Anterior cingulate cortex (tissue), 58 donors: ENCODE results near the gene CAMKMT.
"Not testable (repeated sequence)": the region's sequence is repeated elsewhere in the genome, so short reads cannot be mapped to it uniquely, and the experiment has no call there.

Experiments
- DNase-seq, 58 donors: peaks; one replicate each; lab custom pipeline; 2025; lab: John Stamatoyannopoulos, UW

Gene CAMKMT

DNA sequence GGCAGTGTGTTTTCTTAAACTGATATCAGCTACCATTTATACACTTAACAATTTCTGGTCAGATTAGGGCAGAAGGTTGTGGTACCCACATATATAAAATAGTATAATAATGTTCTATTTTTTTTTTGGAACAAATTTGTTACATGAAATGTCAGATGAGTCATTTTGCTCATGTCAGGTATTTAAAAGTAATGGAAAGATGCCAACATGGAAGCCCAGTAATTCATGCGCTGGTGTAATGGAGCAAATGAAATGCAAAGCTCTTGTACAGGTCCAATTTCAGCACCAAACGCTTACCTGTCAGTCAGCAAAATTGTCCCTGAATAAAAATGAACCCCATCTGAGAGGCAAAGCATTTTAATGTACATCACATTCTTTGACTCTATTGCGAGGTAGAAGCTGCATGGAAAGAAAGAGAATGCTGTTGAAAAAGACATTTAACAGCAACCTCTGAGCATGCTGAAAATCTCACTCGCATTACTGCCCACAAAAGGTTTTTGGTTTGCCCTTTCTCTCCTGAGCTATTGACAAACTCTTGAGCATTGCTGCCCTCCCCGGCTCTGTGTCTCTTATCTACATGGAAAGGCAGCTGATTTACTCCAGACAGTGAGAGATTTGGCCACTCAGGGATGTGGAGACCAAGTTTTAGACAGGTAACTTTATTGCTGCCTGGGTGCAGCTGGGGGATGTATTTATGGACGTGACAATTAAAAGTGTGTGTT lies 217.5 kb downstream of the CAMKMT start:
- DNase-seq: no peak

DNA sequence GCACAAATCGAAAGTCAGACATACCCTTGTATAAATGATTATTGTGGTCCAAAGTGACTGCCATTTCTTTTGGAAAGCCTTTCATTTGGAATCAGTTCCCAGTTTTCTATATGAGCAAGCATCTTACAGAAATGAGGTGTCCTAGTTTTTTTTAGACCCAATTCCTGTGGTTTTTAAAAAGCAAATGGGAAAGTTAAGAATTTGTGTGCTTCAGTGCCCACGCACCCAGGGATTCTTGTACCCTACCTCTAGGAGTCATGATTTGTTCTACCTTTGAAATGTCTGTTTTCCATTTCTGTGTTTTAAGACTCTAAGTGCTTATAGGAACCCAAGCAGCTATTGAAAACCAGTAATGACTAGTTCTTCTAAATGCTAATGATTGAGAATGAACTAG lies 218.1 kb downstream of the CAMKMT start:
- DNase-seq: no peak

GRCh38 chr2:44580875-44581515 lies 219.2 kb downstream of the CAMKMT start:
- DNase-seq: no peak

- no peak for DNase-seq
Observed at GRCh38 chr2:44582363-44583008, 220.7 kb downstream of the CAMKMT start.

DNA sequence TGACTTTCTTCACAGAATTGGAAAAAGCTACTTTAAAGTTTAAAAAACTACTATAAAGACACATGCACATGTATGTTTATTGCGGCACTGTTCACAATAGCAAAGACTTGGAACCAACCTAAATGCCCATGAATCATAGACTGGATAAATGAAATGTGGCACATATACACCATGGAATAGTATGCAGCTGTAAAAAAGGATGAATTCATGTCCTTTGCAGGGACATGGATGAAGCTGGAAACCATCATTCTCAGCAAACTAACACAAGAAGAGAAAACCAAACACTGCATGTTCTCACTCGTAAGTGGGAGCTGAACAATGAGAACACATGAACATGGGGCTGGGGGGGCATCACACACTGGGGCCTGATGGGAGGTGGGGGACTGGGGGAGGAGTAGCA lies 233.9 kb downstream of the CAMKMT start:
- not testable (repeated sequence) for DNase-seq

- DNase-seq: no peak
Observed at GRCh38 chr2:44596537-44597320, 235.0 kb downstream of the CAMKMT start.

- no peak for DNase-seq
Observed at GRCh38 chr2:44598330-44599119, 236.8 kb downstream of the CAMKMT start.

- DNase-seq: no peak
Observed at GRCh38 chr2:44599130-44599529, 237.4 kb downstream of the CAMKMT start.

DNA sequence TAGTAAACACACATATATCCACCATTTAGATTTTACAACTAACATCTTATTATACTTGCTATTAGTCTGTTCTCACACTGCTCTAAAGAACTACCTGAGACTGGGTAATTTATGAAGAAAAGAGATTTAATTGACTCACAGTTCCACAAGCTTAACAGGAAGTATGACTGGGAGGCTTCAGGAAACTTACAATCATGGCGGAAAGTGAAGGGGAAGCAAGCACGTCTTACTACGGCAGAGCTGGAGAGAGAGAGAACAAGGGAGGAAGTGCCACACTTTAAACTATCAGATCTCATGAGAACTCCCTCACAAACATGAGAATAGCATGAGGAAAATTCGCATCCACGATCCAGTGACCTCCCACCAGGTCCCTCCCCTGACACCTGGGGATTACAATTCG lies 240.7 kb downstream of the CAMKMT start:
- no peak for DNase-seq

GRCh38 chr2:44605511-44605910 lies 243.8 kb downstream of the CAMKMT start:
- no peak for DNase-seq

DNA sequence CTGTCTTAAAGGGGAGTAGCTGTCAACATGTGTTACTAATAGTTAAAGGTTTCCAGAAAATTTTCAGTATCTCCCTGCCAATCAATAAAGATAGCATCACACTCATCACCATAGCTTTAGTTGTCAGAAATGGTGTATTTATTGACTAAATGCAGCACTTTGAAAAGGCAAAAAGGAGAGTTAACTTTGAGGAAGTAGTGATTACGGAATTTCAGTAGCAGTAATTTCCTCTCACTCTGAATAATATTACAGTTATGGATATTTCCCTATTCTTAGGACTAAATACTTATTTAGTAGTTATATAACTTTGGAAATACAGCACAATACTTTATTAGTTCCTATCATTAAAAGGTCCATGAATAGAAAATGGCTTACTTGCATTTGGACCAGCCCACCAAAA lies 250.5 kb downstream of the CAMKMT start:
- DNase-seq: no peak

- DNase-seq: no peak
Observed at GRCh38 chr2:44614940-44615339, 253.2 kb downstream of the CAMKMT start.

DNA sequence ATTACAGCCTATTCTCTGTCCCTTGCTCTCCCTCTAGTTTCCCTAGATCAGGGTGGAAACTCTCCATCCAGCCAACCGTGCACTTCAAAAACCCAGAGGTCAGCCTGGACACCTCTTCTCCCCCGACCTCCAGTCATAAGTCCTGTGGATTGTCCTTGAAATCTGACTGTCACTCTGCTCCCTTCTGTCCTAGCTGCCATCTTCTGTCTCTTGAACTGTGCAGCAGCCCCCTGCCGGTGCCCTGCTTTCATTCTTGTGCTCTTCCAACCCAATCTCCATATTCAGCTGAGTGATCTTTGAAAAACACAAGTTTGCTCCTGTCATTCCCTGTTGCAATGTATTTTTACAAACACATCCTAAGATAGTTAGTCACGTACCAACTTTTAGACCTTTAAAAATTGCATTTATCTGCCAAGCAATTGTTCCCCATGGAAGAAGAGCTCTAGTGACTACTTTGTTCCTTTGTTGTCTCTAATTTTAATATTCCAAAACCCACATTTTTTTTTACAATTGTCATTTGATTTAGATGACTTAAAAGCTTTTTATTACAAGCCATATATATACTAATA lies 254.3 kb downstream of the CAMKMT start:
- no peak for DNase-seq

GRCh38 chr2:44616667-44617155 lies 255.0 kb downstream of the CAMKMT start:
- no peak for DNase-seq

DNA sequence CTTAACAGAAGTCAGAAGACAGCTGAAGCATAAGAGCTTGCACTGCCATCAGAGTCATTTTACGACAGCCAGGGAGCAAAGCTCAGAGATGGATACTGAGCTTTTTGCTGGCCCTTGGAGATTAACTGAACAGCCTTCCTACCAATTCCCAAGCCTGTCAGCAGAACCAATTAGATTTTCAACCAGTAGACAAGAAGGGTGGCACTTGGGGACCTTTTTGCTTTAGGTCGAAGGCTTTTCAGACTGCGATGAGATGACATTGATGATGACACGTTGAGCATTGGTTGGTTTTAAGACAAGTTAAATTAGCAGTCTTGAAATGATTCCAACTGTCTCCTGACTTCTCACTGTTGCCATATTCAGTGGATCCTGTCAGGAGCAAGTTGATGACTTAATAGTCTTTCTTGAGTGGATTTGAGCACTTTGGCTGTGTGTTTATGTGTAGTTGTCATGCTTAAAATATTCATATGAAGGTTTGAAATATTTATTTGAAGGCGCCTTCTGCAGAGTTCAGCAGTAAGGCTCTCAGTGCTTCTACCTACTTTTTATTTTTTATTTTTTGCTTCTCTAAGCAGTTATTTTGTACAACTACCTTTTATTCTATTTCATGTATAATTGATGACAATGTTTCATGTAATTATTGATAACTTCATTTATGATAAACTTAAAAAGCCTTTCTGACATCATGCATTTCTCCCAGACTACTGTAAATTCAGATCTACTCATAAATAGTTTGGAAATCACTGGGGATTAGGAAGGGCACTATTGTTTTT lies 256.7 kb downstream of the CAMKMT start:
- peak in 1 of 58 donors; percentile 2 for DNase-seq

DNA sequence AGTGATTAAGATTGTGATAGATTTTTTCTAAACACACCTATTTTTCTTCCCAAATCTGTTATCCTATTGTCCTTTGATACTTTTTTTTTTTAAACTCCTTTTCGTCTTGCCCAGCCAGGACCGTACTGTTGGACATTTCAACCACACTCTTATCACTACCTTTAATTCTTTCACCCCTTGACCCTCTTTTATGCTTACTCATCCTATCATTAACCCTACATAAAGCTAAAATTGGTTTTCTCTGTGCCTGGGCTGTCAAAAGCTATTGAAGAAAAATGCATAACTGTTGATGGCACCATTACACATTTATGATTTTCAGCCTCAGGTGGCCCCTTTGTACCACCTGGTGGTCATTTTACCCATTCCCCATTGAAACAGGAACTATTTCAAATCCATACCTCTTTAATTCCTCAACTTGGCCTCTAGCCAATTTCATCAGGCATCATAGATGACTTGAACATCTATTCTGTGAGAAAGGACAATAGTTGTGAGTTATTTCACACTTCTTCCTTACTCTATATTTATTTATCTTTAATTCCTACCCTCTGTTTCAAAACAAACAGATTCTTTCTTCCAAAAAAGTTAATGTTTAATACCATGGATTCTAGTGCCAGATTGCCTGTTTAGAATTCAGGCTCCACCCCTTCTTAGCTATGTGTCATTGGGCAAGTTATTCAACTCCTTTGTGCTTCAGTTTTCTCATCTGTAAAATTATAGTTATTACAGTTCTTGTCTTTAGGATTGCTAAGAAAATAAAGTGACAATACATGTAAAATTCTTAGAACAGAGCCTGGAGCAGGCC lies 258.6 kb downstream of the CAMKMT start:
- no peak for DNase-seq

DNA sequence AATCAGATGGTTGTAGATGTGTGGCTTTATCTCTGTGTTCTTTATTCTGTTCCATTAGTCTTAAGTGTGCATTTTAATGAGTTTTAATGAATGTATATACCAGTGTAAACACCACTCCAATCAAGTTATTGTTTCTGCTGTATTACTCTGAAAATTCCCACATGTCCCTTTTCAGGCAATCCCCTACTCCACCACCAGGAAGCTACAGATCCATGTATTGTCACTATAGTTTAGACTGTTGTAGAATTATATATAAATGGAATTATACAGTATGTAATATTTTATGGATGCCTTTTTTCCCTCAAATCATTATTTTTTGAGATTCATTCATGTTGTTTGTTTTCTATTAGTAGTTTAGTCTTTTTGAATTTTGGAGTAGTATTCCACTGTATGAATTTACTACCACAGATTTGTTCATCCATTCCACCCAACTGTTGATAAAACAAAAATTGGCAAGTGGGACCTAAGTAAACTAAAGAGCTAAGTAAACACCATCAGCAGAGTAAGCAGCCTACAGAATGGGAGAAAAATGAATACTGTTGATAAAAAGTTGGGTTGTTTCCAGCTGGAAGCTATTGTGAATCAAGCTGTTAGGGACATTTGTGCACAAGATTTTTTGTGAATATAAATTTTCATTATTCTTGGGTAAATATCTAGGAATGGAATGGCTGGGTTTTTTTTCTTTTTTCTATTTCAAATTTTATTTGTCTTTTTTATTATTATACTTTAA lies 262.0 kb downstream of the CAMKMT start:
- no peak for DNase-seq
